Colonic mucosa (tissue), 4 donors: Measurements from ENCODE around the gene AMBRA1. TPM values are rescaled to one million over a fixed set of nuclear protein-coding genes. Genes with fewer than 3 reads are reported as not detected.

Experiments used
- DNase-seq: peaks from one replicate; pipeline ENCODE4 v3.0.0-alpha.2; 2020
- H3K27ac ChIP-seq: fragments of 200-600 bp; one replicate; pipeline ENCODE4 v1.8.0; 2021
- H3K27me3 ChIP-seq: fragments of 200-600 bp; one replicate; pipeline ENCODE4 v1.8.0; 2021
- H3K36me3 ChIP-seq: fragments of 200-600 bp; one replicate; pipeline ENCODE4 v1.8.0; 2021
- H3K4me1 ChIP-seq: fragments of 200-600 bp; one replicate; pipeline ENCODE4 v1.8.0; 2021; ENCODE audit warnings: mild to moderate bottlenecking
- H3K4me3 ChIP-seq: fragments of 200-600 bp; one replicate; pipeline ENCODE4 v1.8.0; 2021
- H3K9ac ChIP-seq, 2 donors: one replicate each; pipeline ENCODE4 v1.7.0; 2013; ENCODE audit warnings: control low read depth in 2 of 2, low read depth in 2 of 2, low read length in 2 of 2
- H3K9me3 ChIP-seq: fragments of 200-600 bp; one replicate; pipeline ENCODE4 v1.8.0; 2021
- CTCF ChIP-seq: fragments of 200-600 bp; IDR thresholded peaks from one replicate; pipeline ENCODE4 v1.8.0; 2022; ENCODE audit warnings: antibody characterized with exemption, mild to moderate bottlenecking
- intact Hi-C: fragments of 100-400 bp; cut with DNase I; formaldehyde crosslinking; loops from one replicate; pipeline ENCODE4 v1.14.1; 2022
- total RNA-seq, 2 donors: library from RNA; stranded (reverse); fragmentation: NEBNext Ultra II Directional in 1 of 2; extraction: Animal tissue kit (Norgen Biotek cat#: 25700) in 1 of 2; gene quantifications; one replicate each; pipeline ENCODE4 v1.2.1, GENCODE V29; 2021
- donor health status: healthy.
- donor health status: DM: no; HTN: no; CAD: no.
- donor health status: DM: no; HTN: no; CAD: no.

AMBRA1 gene
- total RNA-seq, 2 donors from 2014 or later, result 32.7 to 33.8 TPM

GRCh38 chr11:46511342-46511741 is 82.5 kb downstream of the AMBRA1 start:
- no peak overlapping the region for H3K27ac ChIP-seq
- H3K36me3 ChIP-seq, result no peaks in the 10 kb centered on the region
- no peak for TF ChIP-seq CTCF

GRCh38 chr11:46508360-46508759 is 85.5 kb downstream of the AMBRA1 start:
- no peaks in the 10 kb centered on the region for H3K27me3 ChIP-seq
- no peak overlapping the region for H3K4me3 ChIP-seq
- intact Hi-C loops, result no loop called here
- H3K27ac ChIP-seq, result no peak overlapping the region
- H3K9ac ChIP-seq, result no peak overlapping the region
- no peaks in the 10 kb centered on the region for H3K36me3 ChIP-seq
- DNase-seq, result no peak
- no peak for TF ChIP-seq CTCF
- peaks cover 3% of the 10 kb centered on the region for H3K4me1 ChIP-seq
- no peaks in the 10 kb centered on the region for H3K9me3 ChIP-seq

More at GRCh38 chr11:46511342-46511741, 82.5 kb downstream of the AMBRA1 start:
- intact Hi-C loops, result no loop called here
- Histone ChIP-seq H3K9ac (no peak overlapping the region), H3K4me3 (no peak overlapping the region), H3K9me3 (no peaks in the 10 kb centered on the region), H3K4me1 (no peaks in the 10 kb centered on the region), H3K27me3 (no peaks in the 10 kb centered on the region)
- no peak for DNase-seq

- intact Hi-C loops, result no loop called here
- peaks cover 3% of the 10 kb centered on the region for H3K4me1 ChIP-seq
- H3K9ac ChIP-seq, result no peak overlapping the region
- H3K27me3 ChIP-seq, result no peaks in the 10 kb centered on the region
- no peaks in the 10 kb centered on the region for H3K36me3 ChIP-seq
- no peak overlapping the region for H3K4me3 ChIP-seq
- no peak for DNase-seq
- no peaks in the 10 kb centered on the region for H3K9me3 ChIP-seq
- no peak for TF ChIP-seq CTCF
- H3K27ac ChIP-seq, result peak overlapping the region; percentile 61
Observed at GRCh38 chr11:46506483-46506791, 87.4 kb downstream of the AMBRA1 start.

- H3K4me3 ChIP-seq, result no peak overlapping the region
- DNase-seq, result no peak
- no peaks in the 10 kb centered on the region for H3K27me3 ChIP-seq
- H3K36me3 ChIP-seq, result no peaks in the 10 kb centered on the region
- H3K27ac ChIP-seq, result peak overlapping the region; percentile 61
- TF ChIP-seq CTCF, result no peak
- peaks cover 3% of the 10 kb centered on the region for H3K4me1 ChIP-seq
- H3K9me3 ChIP-seq, result no peaks in the 10 kb centered on the region
- H3K9ac ChIP-seq, result peak overlapping the region in 1 of 2 donors; percentile 29
- intact Hi-C loops, result no loop called here
Observed at GRCh38 chr11:46505741-46506482, 87.9 kb downstream of the AMBRA1 start.

- H3K27me3 ChIP-seq, result no peaks in the 10 kb centered on the region
- peaks cover 3% of the 10 kb centered on the region for H3K4me1 ChIP-seq
- H3K27ac ChIP-seq, result no peak overlapping the region
- intact Hi-C loops, result no loop called here
- no peak overlapping the region for H3K9ac ChIP-seq
- no peak for DNase-seq
- no peaks in the 10 kb centered on the region for H3K36me3 ChIP-seq
- no peak for TF ChIP-seq CTCF
- H3K9me3 ChIP-seq, result no peaks in the 10 kb centered on the region
- H3K4me3 ChIP-seq, result no peak overlapping the region
Observed at GRCh38 chr11:46504817-46505613, 88.8 kb downstream of the AMBRA1 start.
